ENCODE data around the gene FASTKD3.

DNA sequence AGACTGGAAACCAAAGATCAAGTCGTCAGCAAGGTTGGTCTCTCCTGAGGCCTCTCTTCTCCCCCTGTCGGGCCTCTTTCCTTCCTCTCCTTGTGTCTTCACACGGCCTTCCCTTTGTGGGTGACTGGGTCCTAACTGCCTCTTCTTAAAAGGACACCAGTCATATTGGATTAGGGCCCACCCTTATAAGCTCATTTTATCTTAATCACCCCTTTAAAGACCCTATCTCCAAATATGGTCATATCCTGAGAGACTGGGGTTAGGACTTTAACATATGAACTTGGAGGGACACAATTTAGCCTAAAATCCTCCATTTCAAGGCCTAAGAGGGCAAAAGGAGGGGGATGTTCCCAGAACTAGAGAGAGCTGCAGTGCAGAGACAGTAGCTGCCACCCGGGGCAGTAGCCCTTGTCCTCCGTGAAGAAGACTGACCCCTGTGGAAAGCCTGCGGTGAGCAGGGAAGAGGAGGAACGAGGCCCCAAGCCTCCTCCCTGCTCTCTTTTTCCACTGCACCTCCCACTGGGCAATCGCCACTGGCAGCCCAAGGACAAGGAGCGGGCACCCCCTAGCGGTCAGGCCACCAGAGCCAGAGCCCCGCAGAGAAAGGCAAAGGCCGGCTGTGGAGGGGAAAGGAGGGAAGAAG is 52.8 kb downstream of the FASTKD3 start:
- TF ChIP-seq, protein P1, sequence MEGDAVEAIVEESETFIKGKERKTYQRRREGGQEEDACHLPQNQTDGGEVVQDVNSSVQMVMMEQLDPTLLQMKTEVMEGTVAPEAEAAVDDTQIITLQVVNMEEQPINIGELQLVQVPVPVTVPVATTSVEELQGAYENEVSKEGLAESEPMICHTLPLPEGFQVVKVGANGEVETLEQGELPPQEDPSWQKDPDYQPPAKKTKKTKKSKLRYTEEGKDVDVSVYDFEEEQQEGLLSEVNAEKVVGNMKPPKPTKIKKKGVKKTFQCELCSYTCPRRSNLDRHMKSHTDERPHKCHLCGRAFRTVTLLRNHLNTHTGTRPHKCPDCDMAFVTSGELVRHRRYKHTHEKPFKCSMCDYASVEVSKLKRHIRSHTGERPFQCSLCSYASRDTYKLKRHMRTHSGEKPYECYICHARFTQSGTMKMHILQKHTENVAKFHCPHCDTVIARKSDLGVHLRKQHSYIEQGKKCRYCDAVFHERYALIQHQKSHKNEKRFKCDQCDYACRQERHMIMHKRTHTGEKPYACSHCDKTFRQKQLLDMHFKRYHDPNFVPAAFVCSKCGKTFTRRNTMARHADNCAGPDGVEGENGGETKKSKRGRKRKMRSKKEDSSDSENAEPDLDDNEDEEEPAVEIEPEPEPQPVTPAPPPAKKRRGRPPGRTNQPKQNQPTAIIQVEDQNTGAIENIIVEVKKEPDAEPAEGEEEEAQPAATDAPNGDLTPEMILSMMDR (conservative IDR thresholded peaks at IDR 0.05 in 1 of 2, IDR thresholded peaks at IDR 0.05 in 1 of 2; ENCODE audit: low read depth in 1 of 2, low read length in 2 of 2): peak; percentile 83 to 84
- no peak for TF ChIP-seq EZH2 (IDR thresholded peaks at IDR 0.05; ENCODE audit: low read length, missing control alignments)

All from fibroblast of lung (primary cell).